Measurements from ENCODE around the gene CCNB1.
"Not testable (repeated sequence)": the region's sequence is repeated elsewhere in the genome, so short reads cannot be mapped to it uniquely, and the experiment has no call there.

Gene CCNB1

DNA sequence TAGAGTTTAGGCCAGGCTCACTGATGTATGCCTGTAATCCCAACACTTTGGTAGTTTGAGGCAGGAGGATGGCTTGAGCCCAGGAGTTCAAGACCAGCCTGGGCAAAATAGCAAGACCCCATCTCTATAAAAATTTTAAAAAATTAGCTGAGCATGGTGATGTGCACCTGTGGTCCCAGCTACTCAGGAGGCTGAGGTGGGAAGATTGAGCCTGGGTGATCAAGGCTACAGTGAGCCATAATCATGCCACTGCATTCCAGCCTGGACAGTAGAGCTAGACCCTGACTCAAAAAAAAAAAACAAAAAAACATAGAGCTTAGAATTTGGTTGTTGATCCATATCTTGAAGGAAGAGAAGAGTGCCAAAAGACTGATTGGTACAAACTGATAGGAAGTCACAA is 53.0 kb downstream of the CCNB1 start:
- Histone ChIP-seq H4K20me1 (peaks cover 0 to 23% (median 6%) of the 10 kb centered on the region in 11 experiments; a peak in 9 of 22 replicates), H3K27me3 (no peaks in the 10 kb centered on the region), H3K4me3 (no peak overlapping the region), H3K27ac (no peak overlapping the region), H3K4me1 (peaks cover 14 to 25% (median 21%) of the 10 kb centered on the region in 10 experiments), H3K9me3 (replicated peaks in 1 of 11) (peaks cover 0 to 10% (median 7%) of the 10 kb centered on the region in 11 experiments; a peak in 13 of 22 replicates), H3K36me3 (peaks cover 14 to 35% (median 26%) of the 10 kb centered on the region in 11 experiments), H3K4me2 (no peak overlapping the region), H3K9ac (no peak overlapping the region)
- no peak for TF ChIP-seq Cebpa-rat (IDR thresholded peaks at IDR 0.05)

DNA sequence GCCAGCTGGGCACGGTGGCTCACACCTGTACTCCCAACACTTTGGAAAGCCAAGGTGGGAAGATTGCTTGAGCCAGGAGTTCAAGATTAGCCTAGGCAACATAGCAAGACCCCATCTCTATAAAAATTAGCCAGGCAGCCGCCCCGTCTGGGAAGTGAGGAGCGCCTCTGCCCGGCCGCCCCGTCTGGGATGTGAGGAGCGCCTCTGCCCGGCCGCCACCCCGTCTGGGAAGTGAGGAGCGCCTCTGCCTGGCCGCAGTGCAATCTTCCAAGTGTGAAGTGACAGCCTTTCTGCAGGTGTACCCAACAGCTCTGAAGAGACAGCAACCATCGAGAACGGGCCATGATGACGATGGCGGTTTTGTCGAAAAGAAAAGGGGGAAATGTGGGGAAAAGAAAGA is 53.4 kb downstream of the CCNB1 start:
- H3K4me1 ChIP-seq = peaks cover 14 to 25% (median 21%) of the 10 kb centered on the region in 10 experiments
- not testable (repeated sequence) for H3K9me3 ChIP-seq (replicated peaks in 1 of 11); H3K27me3 ChIP-seq; H3K27ac ChIP-seq; H3K4me2 ChIP-seq; H3K9ac ChIP-seq; H3K4me3 ChIP-seq
- peaks cover 18 to 39% (median 30%) of the 10 kb centered on the region in 11 experiments for H3K36me3 ChIP-seq
- peaks cover 0 to 23% (median 7%) of the 10 kb centered on the region in 11 experiments; a peak in 9 of 22 replicates for H4K20me1 ChIP-seq

DNA sequence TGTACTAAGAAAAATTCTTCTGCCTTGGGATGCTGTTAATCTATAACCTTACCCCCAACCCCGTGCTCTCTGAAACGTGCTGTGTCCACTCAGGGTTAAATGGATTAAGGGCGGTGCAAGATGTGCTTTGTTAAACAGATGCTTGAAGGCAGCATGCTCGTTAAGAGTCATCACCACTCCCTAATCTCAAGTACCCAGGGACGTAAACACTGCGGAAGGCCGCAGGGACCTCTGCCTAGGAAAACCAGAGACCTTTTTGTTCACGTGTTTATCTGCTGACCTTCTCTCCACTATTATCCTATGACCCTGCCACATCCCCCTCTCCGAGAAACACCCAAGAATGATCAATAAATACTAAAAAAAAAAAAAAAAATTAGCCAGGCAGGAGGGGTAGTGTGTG is 53.9 kb downstream of the CCNB1 start:
- not testable (repeated sequence) for H3K4me2 ChIP-seq; H3K9ac ChIP-seq; H3K4me3 ChIP-seq; H3K9me3 ChIP-seq (replicated peaks in 1 of 11); H3K27me3 ChIP-seq; H3K27ac ChIP-seq
- H3K36me3 ChIP-seq = peaks cover 21 to 43% (median 30%) of the 10 kb centered on the region in 11 experiments
- peaks cover 0 to 24% (median 11%) of the 10 kb centered on the region in 11 experiments; a peak in 11 of 22 replicates for H4K20me1 ChIP-seq
- H3K4me1 ChIP-seq = peaks cover 14 to 25% (median 21%) of the 10 kb centered on the region in 10 experiments

DNA sequence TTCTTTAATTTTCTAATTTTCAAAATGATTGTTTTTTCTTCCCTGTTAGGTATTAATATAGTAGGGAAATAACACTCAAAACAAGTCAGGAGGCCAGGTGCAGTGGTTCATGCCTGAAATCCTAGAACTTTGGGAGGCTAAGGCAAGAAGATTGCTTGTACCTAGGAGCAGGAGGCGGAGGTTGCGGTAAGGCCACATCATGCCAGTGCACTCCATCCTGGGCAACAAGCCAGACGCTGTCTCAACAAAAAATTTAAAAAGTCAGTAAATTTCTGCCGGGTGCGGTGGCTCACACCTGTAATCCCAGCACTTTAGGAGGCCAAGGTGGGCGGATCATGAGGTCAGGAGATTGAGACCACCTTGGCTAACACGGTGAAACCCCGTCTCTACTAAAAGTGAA is 57.6 kb downstream of the CCNB1 start:
- no peak overlapping the region for H3K4me3 ChIP-seq
- H3K27me3 ChIP-seq = no peaks in the 10 kb centered on the region
- no peak overlapping the region for H3K27ac ChIP-seq
- peaks cover 0 to 26% (median 14%) of the 10 kb centered on the region in 11 experiments; a peak in 11 of 22 replicates for H4K20me1 ChIP-seq
- H3K9ac ChIP-seq = no peak overlapping the region
- H3K36me3 ChIP-seq = peaks cover 47 to 76% (median 66%) of the 10 kb centered on the region in 11 experiments
- H3K4me1 ChIP-seq = peaks cover 0 to 2% (median 0%) of the 10 kb centered on the region in 10 experiments; a peak in 1 of 20 replicates
- peaks cover 0 to 9% (median 7%) of the 10 kb centered on the region in 11 experiments; a peak in 13 of 22 replicates for H3K9me3 ChIP-seq (replicated peaks in 1 of 11)
- no peak overlapping the region for H3K4me2 ChIP-seq
- no peak for TF ChIP-seq Cebpa-rat (IDR thresholded peaks at IDR 0.05)

DNA sequence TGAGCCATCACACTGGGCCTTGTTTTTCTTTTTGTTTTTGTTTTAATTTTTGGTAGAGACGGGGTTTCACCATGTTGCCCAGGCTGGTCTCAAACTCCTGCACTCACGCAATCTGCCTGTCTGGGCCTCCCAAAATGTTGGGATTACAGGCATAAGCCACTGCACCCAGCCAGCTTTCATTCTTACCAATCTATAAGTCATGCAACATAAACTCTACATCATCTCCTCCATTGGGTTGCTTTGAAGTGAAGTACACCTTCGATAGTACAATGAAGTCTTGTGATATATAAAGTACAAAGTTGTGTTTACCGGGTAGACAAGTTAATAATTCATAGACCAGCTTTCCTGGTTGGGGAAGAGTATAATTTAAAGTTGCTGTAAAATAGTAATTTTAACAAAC is 58.9 kb downstream of the CCNB1 start:
- Histone ChIP-seq H3K36me3 (peaks cover 47 to 78% (median 69%) of the 10 kb centered on the region in 11 experiments), H4K20me1 (peaks cover 0 to 26% (median 14%) of the 10 kb centered on the region in 11 experiments; a peak in 11 of 22 replicates), H3K27ac (no peak overlapping the region), H3K4me3 (no peak overlapping the region), H3K9ac (no peak overlapping the region), H3K4me1 (no peaks in the 10 kb centered on the region), H3K4me2 (no peak overlapping the region), H3K27me3 (no peaks in the 10 kb centered on the region), H3K9me3 (replicated peaks in 1 of 11) (no peaks in the 10 kb centered on the region)
- TF ChIP-seq Cebpa-rat (IDR thresholded peaks at IDR 0.05) = no peak
